ENCODE measurements around the gene DOK5.

DNA sequence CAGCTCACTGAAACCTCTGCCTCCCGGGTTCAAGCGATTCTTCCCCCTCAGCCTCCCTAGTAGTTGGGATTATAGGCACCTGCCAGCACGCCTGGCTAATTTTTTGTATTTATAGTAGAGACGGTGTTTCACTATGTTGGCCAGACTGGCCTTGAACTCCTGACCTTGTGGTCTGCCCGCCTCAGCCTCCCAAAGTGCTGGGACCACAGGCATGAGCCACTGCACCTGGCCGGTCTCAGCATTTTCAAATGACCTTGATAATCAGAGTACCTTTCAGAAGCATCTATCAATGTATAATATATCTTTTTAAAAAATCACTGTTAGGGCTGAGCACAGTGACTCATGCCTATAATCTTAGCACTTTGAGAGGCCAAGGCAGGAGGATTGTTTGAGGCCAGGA lies 143.0 kb downstream of the DOK5 start:
- TF ChIP-seq, protein P1, sequence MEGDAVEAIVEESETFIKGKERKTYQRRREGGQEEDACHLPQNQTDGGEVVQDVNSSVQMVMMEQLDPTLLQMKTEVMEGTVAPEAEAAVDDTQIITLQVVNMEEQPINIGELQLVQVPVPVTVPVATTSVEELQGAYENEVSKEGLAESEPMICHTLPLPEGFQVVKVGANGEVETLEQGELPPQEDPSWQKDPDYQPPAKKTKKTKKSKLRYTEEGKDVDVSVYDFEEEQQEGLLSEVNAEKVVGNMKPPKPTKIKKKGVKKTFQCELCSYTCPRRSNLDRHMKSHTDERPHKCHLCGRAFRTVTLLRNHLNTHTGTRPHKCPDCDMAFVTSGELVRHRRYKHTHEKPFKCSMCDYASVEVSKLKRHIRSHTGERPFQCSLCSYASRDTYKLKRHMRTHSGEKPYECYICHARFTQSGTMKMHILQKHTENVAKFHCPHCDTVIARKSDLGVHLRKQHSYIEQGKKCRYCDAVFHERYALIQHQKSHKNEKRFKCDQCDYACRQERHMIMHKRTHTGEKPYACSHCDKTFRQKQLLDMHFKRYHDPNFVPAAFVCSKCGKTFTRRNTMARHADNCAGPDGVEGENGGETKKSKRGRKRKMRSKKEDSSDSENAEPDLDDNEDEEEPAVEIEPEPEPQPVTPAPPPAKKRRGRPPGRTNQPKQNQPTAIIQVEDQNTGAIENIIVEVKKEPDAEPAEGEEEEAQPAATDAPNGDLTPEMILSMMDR (IDR thresholded peaks at IDR 0.05; ENCODE audit: insufficient read depth, low read length, poor library complexity, severe bottlenecking), result no peak
- no peak for TF ChIP-seq EZH2phosphoT487 (conservative IDR thresholded peaks at IDR 0.05; ENCODE audit: low read length)

Data from SU-DHL-6 (cell line).